HG03457 (cell line): ENCODE measurements around the gene ERBIN.
"Not testable (repeated sequence)": the region's sequence is repeated elsewhere in the genome, so short reads cannot be mapped to it uniquely, and the experiment has no call there.

Experiments
- ATAC-seq: cut with Tn5 transposase; IDR thresholded peaks from one replicate; pipeline ENCODE4 v1.9.1; 2021; ENCODE audit warnings: moderate number of reproducible peaks; ENCODE audit not compliant: unreplicated experiment

ERBIN gene, protein sequence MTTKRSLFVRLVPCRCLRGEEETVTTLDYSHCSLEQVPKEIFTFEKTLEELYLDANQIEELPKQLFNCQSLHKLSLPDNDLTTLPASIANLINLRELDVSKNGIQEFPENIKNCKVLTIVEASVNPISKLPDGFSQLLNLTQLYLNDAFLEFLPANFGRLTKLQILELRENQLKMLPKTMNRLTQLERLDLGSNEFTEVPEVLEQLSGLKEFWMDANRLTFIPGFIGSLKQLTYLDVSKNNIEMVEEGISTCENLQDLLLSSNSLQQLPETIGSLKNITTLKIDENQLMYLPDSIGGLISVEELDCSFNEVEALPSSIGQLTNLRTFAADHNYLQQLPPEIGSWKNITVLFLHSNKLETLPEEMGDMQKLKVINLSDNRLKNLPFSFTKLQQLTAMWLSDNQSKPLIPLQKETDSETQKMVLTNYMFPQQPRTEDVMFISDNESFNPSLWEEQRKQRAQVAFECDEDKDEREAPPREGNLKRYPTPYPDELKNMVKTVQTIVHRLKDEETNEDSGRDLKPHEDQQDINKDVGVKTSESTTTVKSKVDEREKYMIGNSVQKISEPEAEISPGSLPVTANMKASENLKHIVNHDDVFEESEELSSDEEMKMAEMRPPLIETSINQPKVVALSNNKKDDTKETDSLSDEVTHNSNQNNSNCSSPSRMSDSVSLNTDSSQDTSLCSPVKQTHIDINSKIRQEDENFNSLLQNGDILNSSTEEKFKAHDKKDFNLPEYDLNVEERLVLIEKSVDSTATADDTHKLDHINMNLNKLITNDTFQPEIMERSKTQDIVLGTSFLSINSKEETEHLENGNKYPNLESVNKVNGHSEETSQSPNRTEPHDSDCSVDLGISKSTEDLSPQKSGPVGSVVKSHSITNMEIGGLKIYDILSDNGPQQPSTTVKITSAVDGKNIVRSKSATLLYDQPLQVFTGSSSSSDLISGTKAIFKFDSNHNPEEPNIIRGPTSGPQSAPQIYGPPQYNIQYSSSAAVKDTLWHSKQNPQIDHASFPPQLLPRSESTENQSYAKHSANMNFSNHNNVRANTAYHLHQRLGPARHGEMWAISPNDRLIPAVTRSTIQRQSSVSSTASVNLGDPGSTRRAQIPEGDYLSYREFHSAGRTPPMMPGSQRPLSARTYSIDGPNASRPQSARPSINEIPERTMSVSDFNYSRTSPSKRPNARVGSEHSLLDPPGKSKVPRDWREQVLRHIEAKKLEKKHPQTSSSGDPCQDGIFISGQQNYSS (N-terminal part only)

DNA sequence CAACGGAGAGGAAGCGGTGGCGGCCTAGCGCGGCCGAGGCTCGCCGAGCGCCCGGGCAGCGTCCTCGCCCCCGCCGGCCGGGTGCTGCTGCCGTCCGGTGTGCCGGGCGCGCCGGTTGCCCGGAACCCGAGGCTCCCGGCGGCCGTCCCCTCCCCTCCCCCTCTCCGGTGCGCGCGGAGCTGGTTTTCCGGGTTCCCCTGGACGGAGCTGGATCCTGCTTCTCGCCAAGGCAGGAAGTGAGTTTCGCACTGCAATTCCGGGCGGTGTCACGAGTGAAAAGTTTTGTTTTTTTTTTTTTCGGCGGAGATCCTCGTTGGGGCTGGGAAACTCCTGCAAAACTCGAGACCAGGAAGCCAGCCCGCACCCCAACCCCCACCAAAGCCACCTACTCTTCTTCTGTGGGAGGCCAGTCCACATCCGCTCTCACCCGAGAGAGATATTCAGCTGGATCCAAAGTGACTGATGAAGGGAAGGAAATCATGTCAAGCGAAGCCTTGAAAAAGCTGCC is at the start of gene ERBIN:
TSS of gene ERBIN (plus strand) at position 300 of the 508 bp plus-strand sequence. CDS start 66,144 bp downstream, outside the sequence.
- ATAC-seq, result peak; percentile 16

DNA sequence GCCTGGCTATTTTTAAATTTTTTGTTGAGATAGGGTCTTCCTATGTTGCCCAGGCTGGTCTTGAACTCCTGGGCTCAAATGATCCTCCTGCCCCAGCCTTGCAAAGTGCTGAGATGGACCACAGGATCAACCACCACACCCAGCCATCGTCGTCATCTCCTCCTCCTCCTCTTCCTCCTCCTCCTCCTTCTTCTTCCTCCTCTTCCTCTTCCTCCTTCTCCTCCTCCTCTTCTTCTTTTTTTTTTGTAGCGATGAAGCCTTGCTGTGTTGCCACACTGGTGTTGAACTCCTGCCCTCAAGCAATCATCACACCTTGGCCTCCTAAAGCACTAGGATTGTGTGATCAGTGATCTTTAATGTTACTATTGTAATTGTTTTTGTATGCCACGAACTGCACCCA is 49.4 kb upstream of the ERBIN start:
- ATAC-seq, result no peak

DNA sequence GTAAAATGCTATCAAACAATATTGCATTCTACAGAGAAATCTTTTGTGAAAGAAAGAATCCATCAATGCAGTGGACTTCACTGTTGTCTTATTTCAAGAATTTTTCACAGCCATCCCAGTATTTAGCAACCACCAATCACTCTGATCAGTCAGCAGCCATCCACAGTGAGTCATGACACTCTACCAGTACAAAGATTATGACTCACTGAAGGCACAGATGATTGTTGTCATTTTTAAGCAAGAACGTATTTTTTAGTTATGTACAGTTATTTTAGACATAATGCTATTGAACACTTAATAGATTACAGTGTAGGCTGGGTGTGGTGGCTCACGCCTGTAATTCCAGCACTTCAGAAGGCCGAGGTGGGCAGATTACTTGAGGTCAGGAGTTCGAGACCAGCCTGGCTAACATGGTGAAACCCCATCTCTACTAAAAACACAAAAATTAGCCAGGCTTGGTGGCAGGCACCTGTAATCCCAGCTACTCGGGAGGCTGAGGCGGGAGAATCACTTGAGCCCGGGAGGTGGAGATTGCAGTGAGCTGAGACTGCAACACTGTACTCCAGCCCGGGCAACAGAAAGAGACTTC is 46.6 kb upstream of the ERBIN start:
- not testable (repeated sequence) for ATAC-seq

DNA sequence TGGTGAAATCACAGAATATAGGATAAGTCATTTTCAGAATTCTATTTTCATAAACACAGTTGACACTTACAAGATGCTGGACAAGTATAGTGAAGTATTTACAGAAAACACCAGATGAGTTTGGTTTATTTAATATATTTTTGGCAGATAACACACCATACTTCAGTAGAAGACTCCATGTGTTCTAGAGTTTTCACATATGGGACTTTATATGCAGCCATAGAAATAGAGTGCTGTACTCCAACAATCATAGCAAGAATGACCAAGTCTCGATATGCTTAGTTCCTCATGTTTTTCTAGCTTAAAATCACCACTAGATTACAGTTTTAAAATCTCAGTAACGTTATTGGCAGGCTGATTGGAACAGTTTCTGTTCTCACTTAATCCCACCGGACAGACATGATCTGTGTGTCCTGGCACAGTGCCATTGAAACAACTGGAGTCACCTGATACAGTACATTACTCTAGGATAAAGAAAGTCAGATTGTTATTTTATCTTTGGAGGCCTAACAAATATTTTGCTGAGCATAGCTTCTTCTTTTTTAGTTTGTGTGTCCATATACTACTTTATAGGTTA is 45.8 kb upstream of the ERBIN start:
- no peak for ATAC-seq

DNA sequence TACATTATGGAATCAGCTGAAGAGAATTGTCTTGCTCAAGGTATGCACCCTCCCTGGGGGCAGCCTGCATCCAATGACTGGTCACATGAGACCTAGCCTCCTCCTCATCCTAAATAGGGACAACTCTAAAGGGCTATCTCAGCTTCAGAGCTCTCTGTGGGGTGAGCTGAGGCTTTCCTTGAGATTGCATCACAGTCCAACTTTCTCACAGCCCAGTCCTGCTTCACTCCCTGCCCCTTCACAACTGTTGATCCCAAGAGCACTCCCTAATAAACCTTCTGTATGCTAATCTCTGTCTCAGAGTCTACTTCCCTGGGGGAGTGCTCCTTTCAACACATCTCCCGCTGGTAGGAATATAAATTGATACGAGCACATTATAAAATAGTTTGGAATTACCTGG is 44.1 kb upstream of the ERBIN start:
- ATAC-seq, result no peak

DNA sequence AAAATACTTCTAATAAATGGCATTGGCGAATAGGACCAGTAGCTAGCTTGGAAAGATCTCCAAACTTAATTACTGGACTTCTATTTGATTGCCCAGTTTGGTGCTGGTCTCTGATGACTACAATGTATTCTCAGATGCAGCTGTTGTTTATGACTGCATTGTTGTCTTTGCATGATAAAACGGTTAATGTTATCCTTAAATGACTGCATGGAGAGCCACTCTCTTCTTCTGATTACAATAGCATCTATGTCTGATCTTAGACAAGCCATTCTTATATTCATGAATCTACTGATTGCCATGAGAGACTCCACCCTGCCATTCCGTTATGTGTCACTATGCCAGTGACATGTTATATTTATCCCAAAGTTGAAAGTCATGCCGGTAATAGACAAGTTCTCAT is 42.9 kb upstream of the ERBIN start:
- no peak for ATAC-seq

DNA sequence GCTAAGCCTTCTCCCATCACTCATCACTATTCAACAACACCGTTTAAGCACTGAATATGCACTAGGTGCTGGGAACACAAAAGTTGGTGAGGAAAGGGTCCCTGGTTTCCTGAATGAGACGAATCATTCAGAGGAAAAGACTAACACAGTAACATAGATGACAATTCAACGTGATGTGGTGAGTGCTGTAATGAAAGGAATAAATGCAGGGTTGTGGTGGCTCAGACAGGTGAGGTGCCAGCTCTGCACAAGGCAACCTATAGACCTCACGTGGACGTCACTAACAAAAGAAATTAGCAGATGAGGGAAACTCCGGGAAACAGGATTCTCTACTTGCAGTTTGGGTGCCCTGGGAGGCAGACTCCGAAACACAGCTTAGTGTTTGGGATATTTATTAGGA is 40.0 kb upstream of the ERBIN start:
- no peak for ATAC-seq

DNA sequence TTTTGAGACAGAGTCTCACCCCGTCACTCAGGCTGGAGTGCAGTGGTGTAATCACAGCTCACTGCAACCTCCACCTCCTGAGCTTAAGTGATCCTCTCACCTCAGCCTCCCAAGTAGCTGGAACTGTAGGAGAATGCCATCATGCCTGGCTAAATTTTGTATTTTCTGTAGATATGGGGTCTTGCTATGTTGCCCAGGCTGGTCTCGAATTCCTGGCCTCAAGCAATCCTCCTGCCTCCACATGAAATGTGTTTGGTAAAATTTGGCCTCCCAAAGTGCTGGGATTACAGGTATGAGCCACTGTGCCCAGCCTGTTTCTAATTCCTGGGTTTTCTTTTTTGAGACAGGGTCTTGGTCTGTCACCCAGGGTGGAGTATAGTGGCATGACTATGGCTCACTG is 34.4 kb upstream of the ERBIN start:
- not testable (repeated sequence) for ATAC-seq

DNA sequence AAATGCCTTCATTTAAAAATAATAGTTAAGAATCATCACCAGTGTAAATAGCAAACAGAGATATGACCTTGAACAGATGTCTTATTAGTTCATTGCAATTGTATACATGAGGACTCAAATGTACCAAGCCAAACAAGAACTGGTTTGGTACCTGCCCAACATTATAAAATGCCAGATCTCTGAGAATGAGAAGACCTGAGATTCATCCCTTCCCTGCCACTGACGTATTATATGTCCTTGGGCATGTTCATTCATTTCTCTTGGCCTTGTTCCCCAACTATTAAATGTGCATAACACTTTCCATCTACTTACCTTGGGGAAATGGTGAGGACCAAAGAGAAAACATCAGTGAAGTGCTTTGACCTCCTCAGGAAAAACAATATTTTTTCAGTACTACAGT is 33.6 kb upstream of the ERBIN start:
- ATAC-seq, result no peak

DNA sequence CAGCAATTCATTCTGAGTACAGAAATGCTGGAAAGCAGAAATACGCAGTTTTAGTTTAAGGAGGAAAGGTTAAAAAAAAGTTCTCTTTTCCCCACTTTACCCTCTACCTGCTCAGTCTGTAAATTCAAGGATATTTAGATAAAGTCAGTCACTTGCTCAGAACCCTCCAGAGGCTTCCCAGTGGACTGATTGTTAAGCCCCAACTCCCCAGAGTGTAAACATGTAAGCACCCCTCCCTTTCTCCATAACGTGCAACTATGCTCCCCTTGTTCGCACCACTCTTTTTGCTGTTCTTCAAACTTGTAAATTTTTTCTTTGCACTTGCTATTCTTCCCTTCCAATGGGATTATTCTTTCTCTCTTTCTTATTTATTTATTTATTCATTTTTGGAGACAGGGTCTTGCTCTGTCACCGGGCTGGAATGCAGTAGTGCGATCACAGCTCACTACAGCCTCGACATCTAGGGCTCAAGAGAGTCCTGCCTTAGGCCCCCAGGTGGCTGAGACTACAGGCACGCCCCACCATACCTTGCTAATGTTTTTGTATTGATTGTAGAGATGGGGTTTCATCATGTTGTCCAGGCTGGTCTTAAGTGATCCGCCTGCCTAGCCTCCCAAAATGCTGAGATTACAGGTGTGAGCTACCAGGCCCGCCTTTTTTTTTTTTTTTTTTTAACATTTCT is 32.5 kb upstream of the ERBIN start:
- ATAC-seq, result no peak

DNA sequence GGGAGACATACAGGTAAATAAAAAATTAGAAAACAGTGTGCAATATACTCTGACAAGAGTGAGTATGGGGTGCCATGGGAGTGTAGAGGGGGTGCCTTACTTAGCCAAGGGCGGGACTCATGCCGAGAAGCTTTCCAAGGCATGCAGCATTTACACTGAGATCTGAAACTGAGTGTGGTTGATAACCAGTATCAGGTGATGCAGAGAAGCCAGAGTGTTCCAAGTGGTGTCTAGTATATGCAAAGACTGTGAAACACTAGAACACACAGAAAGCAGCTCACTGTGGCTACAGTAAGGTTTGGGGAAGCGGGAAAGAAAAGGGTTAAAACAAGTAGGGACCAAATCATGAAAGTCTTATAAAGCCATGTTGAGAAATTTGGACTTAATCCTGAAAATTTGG is 30.5 kb upstream of the ERBIN start:
- no peak for ATAC-seq

DNA sequence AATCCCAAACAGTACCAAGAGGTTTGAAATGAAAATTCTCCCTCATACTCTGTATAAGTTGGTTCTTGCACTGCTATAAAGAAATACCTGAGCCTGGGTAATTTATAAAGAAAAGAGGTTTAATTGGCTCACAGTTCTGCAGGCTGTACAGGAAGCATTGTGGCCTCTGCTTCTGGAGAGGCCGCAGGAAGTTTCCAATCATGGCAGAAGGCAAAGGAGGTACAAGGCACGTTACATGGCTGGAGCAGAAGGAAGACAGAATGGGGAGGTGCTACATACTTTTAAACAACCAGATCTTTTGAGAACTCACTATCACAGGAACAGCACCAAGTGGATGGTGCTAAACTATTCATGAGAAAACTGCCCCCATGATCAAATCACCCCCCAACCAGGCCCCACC is 25.6 kb upstream of the ERBIN start:
- no peak for ATAC-seq

DNA sequence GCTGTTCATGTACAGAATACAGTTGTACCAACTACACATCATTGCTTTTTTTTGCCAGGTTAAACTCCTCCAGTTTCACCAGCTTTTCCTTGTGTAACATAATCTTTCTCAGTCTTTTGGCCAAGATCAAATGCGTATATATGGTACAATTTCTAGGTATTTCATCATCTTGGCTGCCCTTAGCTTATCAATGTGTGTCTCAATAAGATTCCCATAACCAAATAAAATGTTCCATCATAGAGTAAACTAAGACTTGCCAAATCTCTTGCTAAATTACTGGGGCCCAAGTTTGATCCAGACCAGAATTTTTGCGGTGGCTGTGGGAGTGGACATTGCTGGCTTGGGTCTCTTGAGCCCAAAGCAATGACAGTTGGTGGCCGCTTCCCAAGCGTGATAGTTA is 24.3 kb upstream of the ERBIN start:
- ATAC-seq, result no peak

DNA sequence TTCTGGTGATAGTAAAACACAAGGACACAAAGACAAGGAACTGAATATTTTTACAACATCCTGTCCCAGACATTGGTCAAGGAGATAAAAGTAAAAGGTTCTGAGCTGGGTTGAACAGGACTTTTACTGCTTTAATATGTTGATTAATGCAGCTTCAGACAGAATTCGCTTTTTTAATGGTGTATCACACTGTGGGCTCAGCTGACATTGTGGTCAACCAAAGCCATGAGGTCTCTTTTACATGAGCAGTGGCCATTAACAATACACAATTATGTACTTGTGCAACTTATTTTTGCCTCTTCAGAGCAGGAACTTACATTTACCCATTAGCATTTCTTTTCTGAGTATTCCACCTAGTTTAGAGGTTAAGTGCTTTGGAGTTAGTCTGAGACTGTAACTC is 22.8 kb upstream of the ERBIN start:
- ATAC-seq, result no peak

DNA sequence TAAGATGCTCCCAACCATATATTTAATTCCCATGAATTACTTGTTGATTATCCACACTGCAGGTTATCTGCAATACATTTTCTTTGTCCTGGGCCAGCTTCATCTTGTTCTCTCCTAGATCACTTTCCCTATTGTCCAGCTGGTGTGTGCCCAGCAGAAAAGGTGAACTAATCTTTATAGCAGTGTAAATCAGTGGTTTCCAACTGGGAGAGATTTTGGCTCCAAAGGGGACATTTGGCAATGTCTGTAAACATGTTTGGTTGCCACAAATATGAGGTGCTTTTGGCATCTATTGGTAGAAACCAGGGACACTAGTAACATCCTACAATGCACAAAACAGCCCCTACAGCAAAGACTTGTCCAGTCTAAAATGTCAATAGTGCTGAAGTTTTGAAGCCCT is 20.1 kb upstream of the ERBIN start:
- ATAC-seq, result no peak

DNA sequence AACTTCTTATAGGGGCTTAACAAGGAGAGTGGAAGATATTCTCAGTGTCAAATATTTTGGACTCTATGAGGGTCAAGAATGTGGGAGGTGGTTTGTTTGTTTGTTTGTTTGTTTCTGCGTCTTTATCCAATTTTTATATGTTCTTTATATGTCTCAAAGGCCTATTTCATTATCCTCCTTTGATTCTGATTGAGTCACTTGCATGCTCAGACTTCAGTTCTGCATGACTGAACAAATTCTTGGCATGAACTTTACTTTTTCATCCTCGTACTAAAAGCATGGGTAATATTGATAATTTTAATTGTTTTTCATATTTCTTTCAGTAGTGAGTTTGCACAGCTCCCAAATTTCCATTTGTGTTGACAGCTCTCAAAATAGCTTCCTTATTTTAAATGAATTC is 19.2 kb upstream of the ERBIN start:
- no peak for ATAC-seq

DNA sequence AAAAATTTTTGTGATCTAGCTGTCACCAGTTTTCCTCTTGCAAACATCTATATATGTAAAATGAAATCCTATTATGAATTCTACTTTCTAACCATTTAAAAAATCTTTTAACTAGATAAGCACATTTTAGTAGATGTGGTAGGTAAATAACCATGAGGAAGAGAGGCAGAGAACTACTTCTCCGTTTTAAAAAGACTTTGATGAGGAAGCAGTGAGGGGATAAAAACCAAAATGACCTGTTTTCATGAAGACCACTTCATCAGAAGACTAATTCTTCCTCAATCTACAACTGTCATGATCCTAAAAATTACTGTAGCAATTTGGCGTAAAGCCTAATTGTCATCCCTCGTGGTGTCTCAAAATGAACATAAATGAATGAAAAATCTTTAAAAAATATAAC is 15.7 kb upstream of the ERBIN start:
- no peak for ATAC-seq

DNA sequence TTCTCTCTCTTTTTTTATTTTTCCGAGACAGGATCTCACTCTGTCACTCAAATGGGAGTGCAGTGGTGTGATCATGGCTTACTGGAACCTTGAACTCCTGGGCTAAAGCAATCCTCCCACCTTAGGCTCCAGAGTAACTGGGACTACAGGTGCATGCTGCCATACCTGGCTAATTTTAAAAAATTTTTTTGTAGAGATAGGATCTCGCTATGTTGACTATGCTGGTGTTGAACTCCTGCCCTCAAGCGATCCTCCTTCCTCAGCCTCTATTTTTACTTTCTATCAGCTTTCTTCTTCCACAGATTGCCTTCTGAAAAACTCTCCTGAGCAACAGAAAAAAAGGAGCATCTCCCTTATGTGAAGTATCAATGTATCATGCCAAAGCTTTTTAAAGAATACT is 14.1 kb upstream of the ERBIN start:
- ATAC-seq, result no peak

DNA sequence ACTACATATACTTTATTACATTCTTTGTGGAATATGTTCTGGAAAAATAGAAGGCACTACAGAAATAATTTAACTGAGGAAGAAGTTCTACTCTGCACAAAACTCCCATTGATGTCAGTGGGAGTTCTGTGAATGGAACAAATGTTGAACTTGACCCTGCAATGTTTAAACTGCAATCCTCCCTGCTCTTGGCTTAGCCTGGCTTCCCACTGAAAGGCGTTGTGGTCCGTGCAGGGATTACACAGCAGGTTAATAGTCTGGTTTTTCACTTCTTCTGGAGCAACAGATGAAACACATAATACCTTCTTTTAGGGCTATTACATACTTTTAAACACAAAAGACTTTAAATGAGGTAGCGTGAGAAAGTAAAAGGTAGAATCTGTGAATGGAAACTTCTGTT is 12.9 kb upstream of the ERBIN start:
- ATAC-seq, result no peak

DNA sequence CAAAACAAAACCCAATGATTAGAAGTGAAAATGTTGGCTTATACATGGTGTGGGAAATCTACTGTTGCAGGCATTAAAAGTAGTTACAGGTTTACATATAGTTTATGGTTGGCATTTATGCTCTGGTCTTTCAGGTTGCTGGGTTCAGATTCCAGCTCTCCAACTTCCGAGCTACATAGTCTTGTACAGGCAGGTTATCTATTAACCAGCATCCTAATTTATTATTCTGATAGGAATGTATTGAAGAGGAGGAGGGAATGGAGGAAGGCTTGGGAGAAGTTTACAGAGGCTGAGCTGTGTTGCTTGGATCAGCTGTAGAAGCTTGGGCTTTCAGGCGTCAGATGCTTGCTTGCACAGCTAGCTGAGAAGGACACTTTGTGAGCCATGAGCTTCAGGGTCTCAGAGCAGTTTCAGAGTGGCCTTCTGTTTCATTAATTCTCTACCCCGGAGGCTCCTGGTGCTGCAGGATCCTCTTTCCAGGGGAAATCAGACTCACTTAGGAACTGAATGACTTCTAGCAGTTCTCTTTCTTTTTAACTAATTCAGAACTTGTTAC is 11.7 kb upstream of the ERBIN start:
- no peak for ATAC-seq
